Tibial artery (tissue), 4 donors: Measurements from ENCODE around the gene LRRC8E.
A peak's percentile ranks its signal among the peaks of the same experiment; 100 is the strongest.

ENCODE experiments used
- DNase-seq, 2 donors: peaks; one replicate each; pipeline ENCODE4 v3.0.0-alpha.2; 2019
- H3K27ac ChIP-seq, 2 donors: fragments of 200-600 bp; sonication (generic) in 1 of 2; 1 replicate in 1 of 2; 2 replicates in 1 of 2; pipeline ENCODE4 v1.5.1; 2018 to 2019; ENCODE audit warnings: mild to moderate bottlenecking in 1 of 2
- H3K27me3 ChIP-seq, 2 donors: fragments of 200-600 bp; sonication (generic) in 1 of 2; one replicate each; pipeline versions ENCODE4 v1.5.1 to v1.6.0; 2016 to 2019
- H3K36me3 ChIP-seq, 3 donors: fragments of 200-600 bp; sonication (generic) in 2 of 3; one replicate each; pipeline ENCODE4 v1.5.1; 2016 to 2019; ENCODE audit warnings: mild to moderate bottlenecking in 2 of 3
- H3K4me1 ChIP-seq, 4 donors: fragments of 200-600 bp; sonication (generic) in 2 of 4; 1 replicate in 3 of 4; 2 replicates in 1 of 4; pipeline ENCODE4 v1.5.1; 2016 to 2019
- H3K4me3 ChIP-seq, 2 donors: fragments of 200-600 bp; sonication (generic) in 1 of 2; 1 replicate in 1 of 2; 2 replicates in 1 of 2; pipeline ENCODE4 v1.5.1; 2018 to 2019; ENCODE audit warnings: mild to moderate bottlenecking in 2 of 2
- H3K9me3 ChIP-seq, 3 donors: fragments of 200-600 bp; sonication (generic) in 1 of 3; one replicate each; pipeline ENCODE4 v1.5.1; 2016 to 2019
- intact Hi-C: fragments of 100-400 bp; cut with DNase I; formaldehyde crosslinking; loops from one replicate; pipeline ENCODE4 v1.15.0; 2023; ENCODE audit warnings: low total_unique reads
- TF ChIP-seq, protein P1 (sequence below), 2 experiments: fragments of 200-600 bp in 1 of 2; fragments of 450-650 bp in 1 of 2; IDR thresholded peaks; one replicate each; pipeline ENCODE4 v1.5.1; 2017 to 2019; ENCODE audit warnings: antibody characterized with exemption in 2 of 2, mild to moderate bottlenecking in 1 of 2, moderate library complexity in 1 of 2

The LRRC8E gene

DNA sequence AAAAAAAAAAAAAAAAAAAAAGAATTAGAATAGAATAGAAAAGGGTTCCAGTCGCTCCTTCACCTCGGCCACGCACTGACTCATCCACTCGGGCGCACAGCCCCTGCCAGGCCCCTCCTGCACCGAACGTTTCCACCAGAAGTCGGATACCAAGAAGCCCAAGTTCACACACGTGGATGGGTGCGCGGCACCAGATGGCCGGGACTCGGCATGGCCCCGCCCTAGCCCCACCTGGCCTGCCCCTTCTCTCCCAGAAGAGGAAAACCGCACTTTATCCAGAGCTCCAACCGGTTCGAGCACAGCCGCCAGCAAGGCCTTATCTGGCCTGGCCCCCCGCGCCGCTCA lies 20.0 kb upstream of the LRRC8E start:
- Histone ChIP-seq H3K27ac (no peak overlapping the region), H3K27me3 (peaks cover 0 to 47% of the 10 kb centered on the region in 2 donors), H3K36me3 (peaks cover 0 to 10% (median 8%) of the 10 kb centered on the region in 3 donors), H3K4me3 (no peak overlapping the region), H3K4me1 (peaks cover 0 to 48% (median 33%) of the 10 kb centered on the region in 4 donors), H3K9me3 (no peaks in the 10 kb centered on the region)
- DNase-seq: no peak
- TF ChIP-seq, protein P1, sequence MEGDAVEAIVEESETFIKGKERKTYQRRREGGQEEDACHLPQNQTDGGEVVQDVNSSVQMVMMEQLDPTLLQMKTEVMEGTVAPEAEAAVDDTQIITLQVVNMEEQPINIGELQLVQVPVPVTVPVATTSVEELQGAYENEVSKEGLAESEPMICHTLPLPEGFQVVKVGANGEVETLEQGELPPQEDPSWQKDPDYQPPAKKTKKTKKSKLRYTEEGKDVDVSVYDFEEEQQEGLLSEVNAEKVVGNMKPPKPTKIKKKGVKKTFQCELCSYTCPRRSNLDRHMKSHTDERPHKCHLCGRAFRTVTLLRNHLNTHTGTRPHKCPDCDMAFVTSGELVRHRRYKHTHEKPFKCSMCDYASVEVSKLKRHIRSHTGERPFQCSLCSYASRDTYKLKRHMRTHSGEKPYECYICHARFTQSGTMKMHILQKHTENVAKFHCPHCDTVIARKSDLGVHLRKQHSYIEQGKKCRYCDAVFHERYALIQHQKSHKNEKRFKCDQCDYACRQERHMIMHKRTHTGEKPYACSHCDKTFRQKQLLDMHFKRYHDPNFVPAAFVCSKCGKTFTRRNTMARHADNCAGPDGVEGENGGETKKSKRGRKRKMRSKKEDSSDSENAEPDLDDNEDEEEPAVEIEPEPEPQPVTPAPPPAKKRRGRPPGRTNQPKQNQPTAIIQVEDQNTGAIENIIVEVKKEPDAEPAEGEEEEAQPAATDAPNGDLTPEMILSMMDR (IDR thresholded peaks at IDR 0.05): no peak
- intact Hi-C loops: no loop called here

DNA sequence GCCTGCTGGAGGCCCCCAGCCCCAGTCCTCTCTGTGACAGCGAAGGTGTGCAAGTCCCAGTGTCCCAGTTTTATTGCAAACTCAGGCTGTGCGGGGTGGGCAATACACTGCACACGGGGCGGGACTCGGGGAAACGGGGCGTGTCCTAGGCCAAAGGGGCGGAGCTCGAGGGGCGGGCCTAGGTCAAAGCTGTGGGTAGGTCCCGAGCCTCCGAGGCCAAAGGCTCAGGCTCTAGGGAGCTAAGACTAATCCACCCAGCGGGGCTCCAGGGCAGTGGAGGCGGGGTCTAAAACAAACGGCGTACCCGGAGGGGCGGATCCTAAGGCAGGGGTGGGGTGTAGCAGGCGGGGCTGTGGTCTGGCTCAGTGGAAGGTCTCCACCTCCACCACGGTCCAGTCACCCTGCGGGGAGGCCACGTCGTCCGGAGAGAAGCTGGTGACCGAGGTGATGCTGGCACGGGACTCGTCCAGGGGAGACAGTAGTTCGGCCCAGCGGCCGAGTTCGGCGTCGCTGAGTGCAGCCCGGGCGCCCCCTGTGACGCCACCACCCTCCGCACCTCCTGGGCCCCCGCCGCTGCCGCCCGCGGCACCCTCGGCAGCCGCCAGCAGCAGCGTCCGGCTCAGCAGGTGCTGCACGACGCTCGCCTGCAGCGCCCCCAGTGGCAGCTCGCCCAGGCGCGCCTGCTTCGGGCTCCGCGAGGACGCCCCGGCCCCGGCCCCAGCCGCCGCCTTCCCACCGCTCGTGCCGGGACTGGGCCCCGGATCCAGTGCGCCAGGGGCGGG lies 19.4 kb upstream of the LRRC8E start:
- peak; percentile 33 to 79 for DNase-seq
- Histone ChIP-seq H3K36me3 (peaks cover 0 to 5% (median 2%) of the 10 kb centered on the region in 3 donors), H3K27me3 (peaks cover 0 to 51% of the 10 kb centered on the region in 2 donors), H3K9me3 (no peaks in the 10 kb centered on the region), H3K27ac (peak overlapping the region; percentile 29 to 35), H3K4me3 (peak overlapping the region; percentile 38 to 54), H3K4me1 (peaks cover 0 to 54% (median 38%) of the 10 kb centered on the region in 4 donors)
- TF ChIP-seq, protein P1 (IDR thresholded peaks at IDR 0.05): peak; percentile 75 to 81
- intact Hi-C loops: no loop called here

DNA sequence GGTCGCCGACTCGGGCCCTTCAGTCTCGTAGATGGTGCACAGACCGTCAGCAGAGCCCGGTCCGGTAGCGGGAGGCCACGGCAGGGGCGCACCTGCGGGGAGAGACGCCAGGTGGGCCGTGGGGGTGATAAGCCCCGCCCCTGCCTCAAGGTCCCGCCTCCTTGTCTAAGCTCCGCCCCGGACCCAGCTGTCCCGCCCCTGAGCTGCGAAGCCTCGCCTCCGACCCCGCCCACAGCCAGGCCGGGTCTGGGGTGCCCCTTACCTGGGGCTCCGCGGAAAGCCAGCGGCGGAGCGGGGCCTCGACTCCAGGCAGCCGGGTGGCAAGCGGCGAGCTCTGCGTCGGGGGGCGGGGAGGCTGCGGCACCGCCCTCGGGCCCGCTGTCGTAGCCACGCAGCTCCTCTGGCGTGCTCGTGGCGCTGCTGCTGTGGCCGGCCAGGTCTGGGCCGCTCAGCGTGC lies 18.8 kb upstream of the LRRC8E start:
- Histone ChIP-seq H3K9me3 (no peaks in the 10 kb centered on the region), H3K36me3 (no peaks in the 10 kb centered on the region), H3K4me3 (peak overlapping the region; percentile 38 to 54), H3K27ac (peak overlapping the region; percentile 29 to 35), H3K4me1 (peaks cover 0 to 60% (median 43%) of the 10 kb centered on the region in 4 donors), H3K27me3 (peaks cover 0 to 51% of the 10 kb centered on the region in 2 donors)
- TF ChIP-seq, protein P1 (IDR thresholded peaks at IDR 0.05): no peak
- no peak for DNase-seq
- intact Hi-C loops: no loop called here

DNA sequence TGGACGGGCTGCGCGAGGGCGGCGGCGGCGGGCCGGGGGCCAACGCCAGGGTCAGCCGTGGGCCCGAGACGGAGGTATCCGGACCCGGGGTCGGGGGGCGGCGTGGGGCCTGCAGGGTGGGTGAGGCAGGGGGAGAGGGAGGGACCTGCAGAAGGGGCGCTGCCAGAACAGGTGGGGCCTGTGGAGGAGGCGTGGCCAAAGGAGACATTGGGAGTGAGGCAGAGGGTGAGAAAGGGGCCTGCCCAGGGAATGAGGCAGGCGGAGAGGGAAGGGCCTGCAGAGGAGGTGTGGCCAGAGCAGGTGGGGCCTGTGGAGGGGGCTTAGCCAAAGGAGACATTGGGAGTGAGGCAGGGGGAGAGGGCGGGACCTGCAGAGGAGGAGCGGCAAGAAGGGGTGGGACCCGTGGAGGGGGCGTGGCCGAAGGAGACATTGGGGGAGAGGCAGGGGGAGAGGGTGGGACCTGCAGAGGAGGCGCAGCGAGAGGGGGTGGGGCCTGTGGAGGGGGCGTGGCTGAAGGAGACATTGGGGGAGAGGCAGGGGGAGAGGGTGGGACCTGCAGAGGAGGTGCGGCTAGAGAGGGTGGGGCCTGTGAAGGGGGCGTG lies 18.3 kb upstream of the LRRC8E start:
- Histone ChIP-seq H3K27ac (peak overlapping the region; percentile 29 to 35), H3K4me3 (peak overlapping the region; percentile 38 to 54), H3K27me3 (peaks cover 0 to 51% of the 10 kb centered on the region in 2 donors), H3K36me3 (no peaks in the 10 kb centered on the region), H3K9me3 (no peaks in the 10 kb centered on the region), H3K4me1 (peaks cover 0 to 63% (median 44%) of the 10 kb centered on the region in 4 donors)
- TF ChIP-seq, protein P1 (IDR thresholded peaks at IDR 0.05): no peak
- intact Hi-C loops: no loop called here
- no peak for DNase-seq

DNA sequence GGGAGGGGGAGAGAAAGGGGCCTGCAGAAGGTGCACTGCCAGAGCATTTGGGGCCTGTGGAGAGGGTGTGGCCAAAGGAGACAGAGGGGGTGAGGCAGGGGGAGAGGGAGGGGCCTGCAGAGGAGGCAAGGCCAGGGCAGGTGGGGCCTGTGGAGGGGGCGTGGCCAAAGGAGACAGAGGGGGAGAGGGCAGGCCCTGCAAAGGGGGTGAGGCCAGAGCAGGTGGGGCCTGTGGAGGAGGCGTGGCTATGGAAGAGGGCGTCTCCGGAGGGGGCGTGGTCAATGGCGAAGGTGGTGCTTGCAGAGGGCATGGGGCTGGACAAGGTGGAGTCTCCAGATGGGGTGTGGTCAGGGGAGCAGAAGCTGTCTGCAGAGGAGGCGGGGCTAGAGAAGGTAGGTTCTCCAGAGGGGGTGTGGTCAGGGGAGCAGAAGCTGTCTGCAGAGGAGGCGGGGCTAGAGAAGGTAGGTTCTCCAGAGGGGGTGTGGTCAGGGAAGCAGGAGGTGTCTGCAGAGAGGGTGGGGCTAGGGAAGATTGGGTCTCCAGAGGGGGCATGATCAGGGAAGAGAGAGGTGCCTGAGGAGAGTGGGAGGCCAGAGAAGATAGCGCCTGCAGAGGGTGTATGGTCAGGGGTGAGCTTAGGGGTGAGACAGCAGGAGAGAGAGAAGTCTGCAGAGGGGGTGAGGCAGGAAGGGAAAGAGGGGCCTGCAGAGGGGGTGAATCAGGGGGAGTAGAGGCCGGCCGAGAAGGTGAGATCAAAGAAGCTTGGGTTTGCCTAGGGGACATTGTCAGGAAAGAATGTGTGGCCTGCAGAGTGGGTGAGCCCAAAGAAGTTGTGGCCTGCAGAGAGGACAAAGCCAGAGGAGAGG lies 17.5 kb upstream of the LRRC8E start:
- intact Hi-C loops: no loop called here
- no peak overlapping the region for H3K27ac ChIP-seq
- no peak overlapping the region for H3K4me3 ChIP-seq
- peaks cover 0 to 52% of the 10 kb centered on the region in 2 donors for H3K27me3 ChIP-seq
- TF ChIP-seq, protein P1 (IDR thresholded peaks at IDR 0.05): no peak
- H3K9me3 ChIP-seq: no peaks in the 10 kb centered on the region
- H3K36me3 ChIP-seq: no peaks in the 10 kb centered on the region
- H3K4me1 ChIP-seq: peaks cover 0 to 63% (median 44%) of the 10 kb centered on the region in 4 donors
- no peak for DNase-seq
